Activated naive CD8-positive, alpha-beta T cell (primary cell): ENCODE results near the gene BACH2.
A peak's percentile ranks its signal among the peaks of the same experiment; 100 is the strongest.

Source experiments
- H3K27ac Mint-ChIP-seq: one replicate; pipeline ENCODE4 v1.8.0; 2021; ENCODE audit warnings: mixed read lengths
- H3K27me3 Mint-ChIP-seq: one replicate; pipeline ENCODE4 v1.8.0; 2021; ENCODE audit warnings: mixed read lengths
- H3K36me3 Mint-ChIP-seq: one replicate; pipeline ENCODE4 v1.8.0; 2021; ENCODE audit warnings: mixed read lengths
- H3K4me1 Mint-ChIP-seq: one replicate; pipeline ENCODE4 v1.8.0; 2021; ENCODE audit warnings: low read depth, mixed read lengths
- H3K4me3 Mint-ChIP-seq: one replicate; pipeline ENCODE4 v1.8.0; 2021; ENCODE audit warnings: mild to moderate bottlenecking, mixed read lengths
- H3K9me3 Mint-ChIP-seq: one replicate; pipeline ENCODE4 v1.8.0; 2021; ENCODE audit warnings: low read depth, mixed read lengths

BACH2 gene

DNA sequence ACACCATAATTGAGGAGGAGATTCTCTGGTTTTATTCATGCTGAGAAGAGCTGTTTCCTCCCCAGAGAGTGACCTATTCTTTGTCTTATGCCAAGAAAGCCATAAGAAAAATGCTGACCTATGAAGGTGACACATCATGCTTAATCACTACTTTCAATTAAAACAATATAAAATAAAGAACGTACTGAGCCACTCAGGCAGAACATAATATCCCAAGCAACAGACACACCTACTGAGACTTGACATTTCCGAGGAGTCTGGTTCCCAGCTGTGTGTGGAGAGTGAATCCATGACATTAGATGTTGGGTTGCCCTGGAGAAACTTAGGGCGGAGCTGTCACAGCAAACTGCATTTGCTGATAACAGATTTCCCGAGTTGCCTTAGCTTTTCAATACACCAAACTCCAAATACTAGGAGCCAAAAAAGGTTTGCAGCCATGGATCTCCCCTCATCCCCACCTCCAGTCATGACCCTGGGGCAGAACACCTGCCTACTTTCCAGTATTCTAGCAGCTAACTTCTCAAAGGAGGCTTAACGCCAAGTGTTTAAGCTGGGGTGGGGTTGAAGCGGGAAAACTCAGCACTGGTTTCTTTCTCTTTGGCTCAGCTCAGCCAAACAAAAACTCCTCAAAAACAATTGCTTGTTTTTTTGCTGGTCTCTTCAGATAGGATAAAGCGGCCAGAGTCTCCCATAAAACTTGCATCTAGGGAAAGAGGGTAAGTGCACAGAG, 92.2 kb downstream of the BACH2 start:
- Mint-ChIP-seq H3K9me3 (peaks cover 1% of the 10 kb centered on the region), H3K36me3 (peaks cover 39% of the 10 kb centered on the region), H3K27ac (peak overlapping the region; percentile 75), H3K27me3 (no peaks in the 10 kb centered on the region), H3K4me1 (peaks cover 87% of the 10 kb centered on the region), H3K4me3 (peak overlapping the region; percentile 18)

DNA sequence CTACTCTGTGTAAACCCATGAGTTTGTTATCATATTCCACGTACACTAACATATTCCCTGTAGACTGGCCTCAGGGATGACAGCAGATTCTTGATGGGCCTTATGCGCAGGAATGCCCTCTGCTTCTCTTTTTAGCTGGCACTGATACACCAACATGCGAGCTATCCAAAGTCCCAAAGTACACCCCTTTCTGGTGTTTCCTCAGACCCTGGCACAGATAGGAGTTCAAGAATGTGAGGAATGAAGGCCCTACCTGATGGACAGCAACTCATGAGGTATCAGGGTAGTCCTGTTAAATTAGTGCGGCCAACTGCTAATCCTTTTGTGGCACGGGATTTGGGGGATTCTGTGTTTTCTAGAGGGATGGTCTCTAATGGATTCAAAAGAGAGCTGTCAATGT, 93.0 kb downstream of the BACH2 start:
- peaks cover 3% of the 10 kb centered on the region for H3K9me3 Mint-ChIP-seq
- H3K36me3 Mint-ChIP-seq = peaks cover 46% of the 10 kb centered on the region
- peak overlapping the region; percentile 75 for H3K27ac Mint-ChIP-seq
- peaks cover 88% of the 10 kb centered on the region for H3K4me1 Mint-ChIP-seq
- H3K27me3 Mint-ChIP-seq = no peaks in the 10 kb centered on the region
- peak overlapping the region; percentile 18 for H3K4me3 Mint-ChIP-seq

DNA sequence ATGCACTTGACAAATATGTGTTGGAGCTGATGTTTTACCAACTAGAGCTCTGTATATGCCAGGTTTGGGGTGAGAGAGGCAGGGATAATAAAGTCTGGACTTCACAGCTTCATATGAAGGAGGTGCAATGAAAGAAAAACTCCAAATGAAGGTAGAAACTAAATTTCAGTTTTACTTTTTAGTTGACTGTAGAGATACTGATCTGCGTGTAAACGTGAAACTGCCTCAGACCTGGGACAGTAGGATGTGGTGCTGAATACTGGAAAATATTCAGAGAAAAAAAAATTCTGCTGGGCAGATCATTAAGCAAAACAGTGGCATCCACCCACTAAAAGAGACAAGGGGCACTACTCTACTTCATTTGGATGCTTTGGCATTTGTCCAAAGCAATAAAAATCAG, 94.5 kb downstream of the BACH2 start:
- H3K27ac Mint-ChIP-seq = peak overlapping the region; percentile 97
- peaks cover 89% of the 10 kb centered on the region for H3K4me1 Mint-ChIP-seq
- peaks cover 8% of the 10 kb centered on the region for H3K9me3 Mint-ChIP-seq
- H3K27me3 Mint-ChIP-seq = no peaks in the 10 kb centered on the region
- peak overlapping the region; percentile 73 for H3K4me3 Mint-ChIP-seq
- H3K36me3 Mint-ChIP-seq = peaks cover 56% of the 10 kb centered on the region

DNA sequence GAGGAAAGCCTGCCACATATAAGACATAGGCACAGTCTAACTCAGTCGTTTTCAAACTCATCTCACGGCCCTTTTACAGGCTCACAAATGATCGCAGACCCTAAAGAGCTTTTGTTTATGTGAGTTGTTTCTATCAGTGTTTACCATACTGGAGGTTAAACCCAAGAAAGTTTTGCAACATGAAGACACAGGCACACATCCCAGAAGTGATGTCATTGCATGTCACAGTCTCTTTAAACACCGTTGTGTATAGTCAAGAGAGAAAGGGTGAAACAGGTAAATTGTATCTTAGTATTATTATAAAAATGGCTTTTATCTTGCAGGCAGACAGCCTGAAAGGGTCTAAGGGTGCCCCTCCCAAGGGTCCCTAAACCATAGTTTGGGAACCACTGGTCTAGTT, 96.7 kb downstream of the BACH2 start:
- peak overlapping the region; percentile 93 for H3K27ac Mint-ChIP-seq

DNA sequence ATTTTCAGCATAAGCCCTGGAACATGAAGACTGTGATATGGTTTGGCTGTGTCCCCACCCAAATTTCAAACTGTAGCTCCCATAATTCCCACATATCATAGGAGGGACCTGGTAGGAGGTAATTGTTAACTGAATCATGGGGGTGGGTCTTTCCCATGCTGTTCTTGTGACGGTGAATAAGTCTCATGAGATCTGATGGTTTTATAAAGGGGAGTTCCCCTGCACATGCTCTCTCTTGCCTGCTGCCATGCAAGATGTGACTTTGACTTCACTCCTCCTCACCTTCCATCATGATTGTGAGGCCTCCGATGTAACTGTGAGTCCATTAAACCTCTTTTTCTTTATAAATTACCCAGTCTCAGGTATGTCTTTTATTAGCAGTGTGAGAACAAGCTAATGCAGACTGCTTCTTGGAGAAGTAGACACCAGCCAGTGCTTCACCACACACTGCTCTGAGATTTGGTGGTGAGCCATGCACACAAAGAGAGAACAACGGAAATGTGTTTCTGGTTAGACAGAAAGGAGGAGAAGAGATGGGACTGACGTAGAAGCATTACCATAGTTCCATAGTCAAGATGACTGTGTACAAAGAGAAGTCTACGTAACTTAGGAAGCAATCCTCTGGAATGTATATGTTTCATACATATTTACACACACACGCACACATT, 97.8 kb downstream of the BACH2 start:
- peak overlapping the region; percentile 40 for H3K4me3 Mint-ChIP-seq
- H3K36me3 Mint-ChIP-seq = peaks cover 40% of the 10 kb centered on the region
- peaks cover 8% of the 10 kb centered on the region for H3K9me3 Mint-ChIP-seq
- H3K27ac Mint-ChIP-seq = peak overlapping the region; percentile 93
- H3K27me3 Mint-ChIP-seq = no peaks in the 10 kb centered on the region
- peaks cover 91% of the 10 kb centered on the region for H3K4me1 Mint-ChIP-seq

More for the DNA sequence above, 96.7 kb downstream of the BACH2 start:
- peak overlapping the region; percentile 40 for H3K4me3 Mint-ChIP-seq
- H3K9me3 Mint-ChIP-seq = peaks cover 8% of the 10 kb centered on the region
- H3K27me3 Mint-ChIP-seq = no peaks in the 10 kb centered on the region
- peaks cover 90% of the 10 kb centered on the region for H3K4me1 Mint-ChIP-seq
- peaks cover 47% of the 10 kb centered on the region for H3K36me3 Mint-ChIP-seq

DNA sequence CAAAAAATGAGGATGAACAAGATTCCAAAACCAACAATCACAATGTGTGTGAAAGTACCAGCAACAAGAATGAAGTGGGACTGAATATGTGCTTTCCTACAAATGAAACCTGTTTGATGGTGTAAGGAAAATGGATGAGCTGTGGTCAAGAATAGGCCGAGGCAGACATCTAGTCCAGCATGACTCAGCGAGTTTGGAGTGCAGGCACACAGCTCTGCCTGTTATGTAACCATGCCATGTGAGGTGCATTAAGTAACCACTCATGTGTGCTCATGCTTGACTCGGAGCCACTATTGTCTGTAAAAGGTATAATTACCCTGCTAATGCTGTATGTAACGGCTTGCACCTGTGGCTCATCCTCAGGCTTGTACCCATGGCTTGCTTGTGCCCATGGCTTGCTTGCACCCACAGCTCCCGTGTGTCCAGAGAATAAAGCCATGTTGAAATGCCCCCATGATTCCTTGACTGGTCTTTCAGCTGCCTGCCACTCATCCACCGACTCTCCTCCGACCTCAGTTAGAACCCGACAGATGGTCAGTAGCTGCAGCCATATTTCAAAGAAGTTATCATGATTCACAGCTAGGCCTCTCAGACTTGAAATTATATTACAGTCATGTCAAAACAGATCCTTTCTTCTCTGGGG, 98.7 kb downstream of the BACH2 start:
- peak overlapping the region; percentile 93 for H3K27ac Mint-ChIP-seq
- H3K4me3 Mint-ChIP-seq = peak overlapping the region; percentile 27
- no peaks in the 10 kb centered on the region for H3K27me3 Mint-ChIP-seq
- H3K4me1 Mint-ChIP-seq = peaks cover 94% of the 10 kb centered on the region
- H3K9me3 Mint-ChIP-seq = peaks cover 8% of the 10 kb centered on the region
- H3K36me3 Mint-ChIP-seq = peaks cover 42% of the 10 kb centered on the region

DNA sequence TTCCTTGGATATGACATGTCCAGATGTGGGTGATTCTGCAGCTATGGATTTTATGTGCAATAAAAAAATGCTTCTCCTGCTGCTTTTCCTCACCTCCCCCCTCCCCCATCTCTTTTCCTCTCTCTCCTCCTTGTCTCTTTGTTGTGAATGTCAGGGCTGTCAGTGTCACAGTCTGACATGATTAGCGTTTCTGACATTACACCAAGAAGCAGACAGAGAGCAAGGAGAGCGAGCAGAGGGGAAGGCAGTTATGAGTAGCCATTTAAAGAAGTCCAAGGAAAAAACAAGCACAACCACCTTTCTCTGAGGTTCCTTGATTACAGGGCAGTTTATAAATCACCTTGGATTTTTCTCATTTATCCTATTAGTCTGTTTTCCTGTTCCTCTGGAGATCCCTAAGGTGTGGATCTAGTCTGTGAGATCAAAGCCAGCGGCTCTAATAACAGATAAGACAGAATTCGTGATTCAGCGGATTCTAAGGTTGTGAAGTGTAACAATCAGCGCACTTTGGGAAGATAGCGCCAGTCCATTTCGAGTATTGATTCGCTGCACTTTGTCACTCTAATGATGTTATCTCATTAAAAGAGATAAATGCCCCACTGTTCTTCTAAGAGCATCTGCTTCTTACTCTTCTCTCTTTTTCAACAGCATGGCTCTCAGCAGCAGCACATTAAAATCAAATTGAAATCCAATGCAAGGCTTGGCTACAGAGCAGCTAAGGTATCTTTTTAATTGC, 101.4 kb downstream of the BACH2 start:
- H3K27ac Mint-ChIP-seq = peak overlapping the region; percentile 95
- peaks cover 43% of the 10 kb centered on the region for H3K36me3 Mint-ChIP-seq
- peaks cover 99% of the 10 kb centered on the region for H3K4me1 Mint-ChIP-seq
- H3K4me3 Mint-ChIP-seq = peak overlapping the region; percentile 79
- H3K9me3 Mint-ChIP-seq = peaks cover 8% of the 10 kb centered on the region
- H3K27me3 Mint-ChIP-seq = no peaks in the 10 kb centered on the region

DNA sequence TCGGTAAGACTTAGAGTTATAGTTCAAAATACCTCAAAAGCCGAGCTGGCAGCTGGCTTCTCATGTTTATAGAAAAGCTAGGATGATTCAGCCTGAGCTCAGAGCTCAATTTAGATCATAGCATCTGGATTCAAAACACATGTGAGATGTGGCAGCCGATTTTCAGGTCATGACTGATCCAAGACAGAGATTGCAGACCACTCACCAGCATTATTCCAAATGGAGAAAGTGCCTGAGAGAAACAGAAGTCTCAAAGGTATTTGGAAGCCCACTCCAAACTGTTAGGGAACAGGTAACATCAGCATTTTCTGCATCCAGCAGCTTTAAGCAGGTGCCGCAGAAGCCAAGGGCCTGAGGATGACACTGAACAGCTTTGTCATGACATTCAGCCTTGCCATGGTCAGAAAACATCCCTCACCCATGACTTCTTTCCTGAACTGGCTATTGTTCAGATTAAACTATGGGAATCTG, 102.2 kb downstream of the BACH2 start:
- peaks cover 43% of the 10 kb centered on the region for H3K36me3 Mint-ChIP-seq
- peak overlapping the region; percentile 79 for H3K4me3 Mint-ChIP-seq
- peaks cover 6% of the 10 kb centered on the region for H3K9me3 Mint-ChIP-seq
- H3K27ac Mint-ChIP-seq = peak overlapping the region; percentile 95
- H3K4me1 Mint-ChIP-seq = peaks cover 99% of the 10 kb centered on the region
- no peaks in the 10 kb centered on the region for H3K27me3 Mint-ChIP-seq

DNA sequence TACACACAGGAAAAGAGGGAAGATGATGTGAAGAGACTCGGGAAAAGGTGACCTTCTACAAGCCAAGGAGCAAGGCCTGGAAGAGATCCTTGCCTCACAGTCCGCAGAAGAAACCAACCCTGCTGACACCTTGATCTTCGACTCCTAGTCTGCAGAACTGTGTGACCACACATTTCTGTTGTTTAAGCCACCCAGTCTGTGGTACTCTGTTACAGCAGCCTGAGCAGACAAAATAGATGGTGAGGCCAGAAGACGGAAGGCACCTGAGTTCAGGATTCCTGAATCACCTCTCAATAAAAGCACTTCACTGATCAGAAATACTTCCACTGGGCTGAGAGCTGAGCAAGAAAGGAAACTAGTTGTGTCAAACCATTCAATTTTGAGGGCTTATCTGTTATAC, 103.3 kb downstream of the BACH2 start:
- peak overlapping the region; percentile 79 for H3K4me3 Mint-ChIP-seq
- H3K9me3 Mint-ChIP-seq = peaks cover 2% of the 10 kb centered on the region
- H3K4me1 Mint-ChIP-seq = peaks cover 96% of the 10 kb centered on the region
- H3K27me3 Mint-ChIP-seq = no peaks in the 10 kb centered on the region
- H3K36me3 Mint-ChIP-seq = peaks cover 33% of the 10 kb centered on the region
- H3K27ac Mint-ChIP-seq = peak overlapping the region; percentile 95

DNA sequence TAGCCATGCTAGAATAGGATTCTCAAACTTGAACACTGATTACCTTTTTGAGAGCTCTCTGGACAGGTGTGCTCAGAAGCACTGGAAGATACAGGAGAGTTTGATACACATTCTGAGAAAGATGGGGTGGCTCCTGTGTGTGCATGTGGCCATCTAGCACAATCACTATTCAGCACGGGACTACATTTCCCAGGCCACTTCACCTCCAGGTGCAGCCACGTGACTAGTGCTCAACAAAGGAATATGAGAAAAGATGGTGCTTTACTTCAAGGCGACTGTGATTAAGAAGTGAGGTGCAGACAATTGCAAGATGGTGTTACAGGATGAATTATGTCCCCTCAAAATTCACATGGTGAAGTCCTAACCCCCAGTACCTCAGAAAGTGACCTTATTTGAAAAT, 103.8 kb downstream of the BACH2 start:
- H3K27me3 Mint-ChIP-seq = no peaks in the 10 kb centered on the region
- H3K4me1 Mint-ChIP-seq = peaks cover 93% of the 10 kb centered on the region
- peak overlapping the region; percentile 95 for H3K27ac Mint-ChIP-seq
- no peaks in the 10 kb centered on the region for H3K9me3 Mint-ChIP-seq
- H3K4me3 Mint-ChIP-seq = peak overlapping the region; percentile 79
- peaks cover 28% of the 10 kb centered on the region for H3K36me3 Mint-ChIP-seq

DNA sequence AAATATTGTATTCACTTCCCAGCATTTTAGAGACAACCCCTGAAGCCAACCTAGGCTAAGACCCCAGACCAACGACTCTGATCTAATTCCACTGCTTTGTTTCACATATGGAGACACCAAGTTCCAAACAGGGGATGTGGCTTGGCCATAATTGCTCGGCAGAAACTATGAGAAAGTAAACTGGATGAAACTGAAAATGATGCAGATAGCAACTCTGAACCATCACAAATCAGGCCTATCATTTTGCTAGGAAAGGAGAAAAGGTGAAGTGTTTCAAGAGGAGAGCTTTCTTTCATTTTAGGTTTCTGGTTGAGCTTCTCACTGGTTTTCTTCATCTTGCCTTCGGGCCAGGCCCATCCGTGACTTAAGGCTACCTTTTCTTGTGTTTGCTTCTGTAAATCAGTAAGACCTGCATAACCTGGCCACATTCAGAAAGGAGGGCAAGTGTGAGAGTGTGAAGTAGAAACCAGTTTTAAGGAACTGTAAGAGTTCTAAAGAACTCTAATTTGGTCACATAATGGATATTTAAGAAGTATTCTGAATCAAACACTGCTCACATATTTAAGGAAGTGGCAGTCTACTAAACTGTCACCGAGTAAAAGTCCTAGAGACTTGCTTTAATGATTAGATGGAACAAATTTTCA, 105.8 kb downstream of the BACH2 start:
- peak overlapping the region; percentile 95 for H3K27ac Mint-ChIP-seq
- H3K9me3 Mint-ChIP-seq = no peaks in the 10 kb centered on the region
- H3K36me3 Mint-ChIP-seq = peaks cover 20% of the 10 kb centered on the region
- peaks cover 94% of the 10 kb centered on the region for H3K4me1 Mint-ChIP-seq
- no peaks in the 10 kb centered on the region for H3K27me3 Mint-ChIP-seq
- peak overlapping the region; percentile 71 for H3K4me3 Mint-ChIP-seq

DNA sequence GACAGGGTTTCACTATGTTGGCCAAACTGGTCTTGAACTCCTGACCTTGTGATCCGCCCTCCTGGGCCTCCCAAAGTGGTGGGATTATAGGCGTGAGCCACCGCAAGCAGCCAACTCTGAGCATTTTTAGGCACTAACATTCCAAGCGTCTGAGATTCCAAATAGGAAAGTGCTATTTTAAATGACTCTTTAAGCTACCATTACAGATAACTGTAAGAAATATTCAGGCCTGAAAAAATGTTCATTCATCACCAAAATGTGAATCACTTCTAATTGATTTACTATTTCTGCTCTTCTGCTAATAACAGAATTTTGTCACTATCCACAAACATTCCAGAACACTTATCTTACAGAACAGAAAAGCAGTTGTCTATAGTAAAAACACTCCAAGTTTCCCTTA, 106.5 kb downstream of the BACH2 start:
- Mint-ChIP-seq H3K27ac (peak overlapping the region; percentile 95), H3K27me3 (no peaks in the 10 kb centered on the region), H3K9me3 (no peaks in the 10 kb centered on the region), H3K36me3 (peaks cover 17% of the 10 kb centered on the region), H3K4me3 (peak overlapping the region; percentile 23), H3K4me1 (peaks cover 93% of the 10 kb centered on the region)

DNA sequence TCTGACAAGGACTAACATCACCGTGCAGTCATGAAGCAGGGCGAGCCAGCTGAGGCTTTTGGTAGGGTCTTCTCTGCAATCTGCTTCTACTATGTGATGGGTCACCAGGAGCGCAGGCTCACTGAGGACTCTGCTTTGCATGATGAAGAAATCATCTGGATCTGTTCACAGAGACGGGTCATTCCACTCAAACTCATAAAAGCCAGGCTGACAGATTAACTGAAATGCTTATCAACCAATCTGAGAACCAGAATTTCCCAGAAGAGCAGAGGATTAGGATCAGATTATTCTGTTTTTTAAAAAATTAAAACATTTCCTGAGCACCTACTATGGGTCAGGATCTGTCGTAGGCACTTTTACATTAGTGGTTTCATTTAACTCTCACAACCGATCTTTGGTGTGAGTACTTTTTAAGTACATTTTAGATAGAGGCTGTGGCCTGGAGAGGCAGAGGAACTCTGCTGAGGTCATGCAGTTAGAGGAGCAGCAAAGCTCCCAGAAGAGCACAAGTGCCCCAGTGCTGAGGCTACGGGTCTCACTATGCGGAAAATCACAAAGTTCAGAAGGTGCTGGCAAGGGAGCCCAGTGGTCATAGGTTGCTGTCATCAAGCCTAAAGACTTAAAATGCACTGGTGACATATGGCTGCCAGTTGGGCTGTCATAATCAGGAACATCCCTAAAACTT, 109.1 kb downstream of the BACH2 start:
- Mint-ChIP-seq H3K27ac (peak overlapping the region; percentile 93), H3K9me3 (no peaks in the 10 kb centered on the region), H3K4me3 (peak overlapping the region; percentile 81), H3K27me3 (no peaks in the 10 kb centered on the region), H3K36me3 (peaks cover 21% of the 10 kb centered on the region), H3K4me1 (peaks cover 93% of the 10 kb centered on the region)
